ENCODE data around the gene TBC1D14.

The TBC1D14 gene

GRCh38 chr4:6909113-6909969, at the start of gene TBC1D14:
Gene TBC1D14 (plus strand): TSS chr4:6909826. CDS start chr4:6923390, 13,564 bp downstream.
- peak; percentile 91 to 95 for DNase-seq
- TF ChIP-seq GATA1 (IDR thresholded peaks at IDR 0.05; ENCODE audit: low read depth, low read length) (no peak), POLR2A (IDR thresholded peaks at IDR 0.05; ENCODE audit: low read length) (peak; percentile 87)

GRCh38 chr4:6868386-6868785, 41.2 kb upstream of the TBC1D14 start:
- TF ChIP-seq GATA1 (IDR thresholded peaks at IDR 0.05; ENCODE audit: low read depth, low read length) (no peak), POLR2A (IDR thresholded peaks at IDR 0.05; ENCODE audit: low read length) (no peak)
- no peak for DNase-seq

GRCh38 chr4:6869944-6870343, 39.7 kb upstream of the TBC1D14 start:
- DNase-seq: no peak
- no peak for TF ChIP-seq GATA1 (IDR thresholded peaks at IDR 0.05; ENCODE audit: low read depth, low read length)
- TF ChIP-seq POLR2A (IDR thresholded peaks at IDR 0.05; ENCODE audit: low read length): no peak

GRCh38 chr4:6873291-6873690, 36.3 kb upstream of the TBC1D14 start:
- TF ChIP-seq GATA1 (IDR thresholded peaks at IDR 0.05; ENCODE audit: low read depth, low read length) (no peak), POLR2A (IDR thresholded peaks at IDR 0.05; ENCODE audit: low read length) (no peak)
- peak in 1 of 2 experiments; percentile 40 for DNase-seq

GRCh38 chr4:6873792-6874461, 35.7 kb upstream of the TBC1D14 start:
- peak; percentile 78 to 89 for DNase-seq

GRCh38 chr4:6874981-6875380, 34.6 kb upstream of the TBC1D14 start:
- DNase-seq: no peak
- TF ChIP-seq GATA1 (IDR thresholded peaks at IDR 0.05; ENCODE audit: low read depth, low read length): no peak
- no peak for TF ChIP-seq POLR2A (IDR thresholded peaks at IDR 0.05; ENCODE audit: low read length)

More at GRCh38 chr4:6873792-6874461, 35.7 kb upstream of the TBC1D14 start:
- TF ChIP-seq GATA1 (IDR thresholded peaks at IDR 0.05; ENCODE audit: low read depth, low read length): no peak

- DNase-seq: no peak
- no peak for TF ChIP-seq POLR2A (IDR thresholded peaks at IDR 0.05; ENCODE audit: low read length)
- no peak for TF ChIP-seq GATA1 (IDR thresholded peaks at IDR 0.05; ENCODE audit: low read depth, low read length)
Observed at GRCh38 chr4:6875431-6875831, 34.2 kb upstream of the TBC1D14 start.

- TF ChIP-seq GATA1 (IDR thresholded peaks at IDR 0.05; ENCODE audit: low read depth, low read length): no peak
- TF ChIP-seq POLR2A (IDR thresholded peaks at IDR 0.05; ENCODE audit: low read length): no peak
Observed at GRCh38 chr4:6876440-6876839, 33.2 kb upstream of the TBC1D14 start.

GRCh38 chr4:6877067-6877466, 32.6 kb upstream of the TBC1D14 start:
- TF ChIP-seq POLR2A (IDR thresholded peaks at IDR 0.05; ENCODE audit: low read length): no peak
- TF ChIP-seq GATA1 (IDR thresholded peaks at IDR 0.05; ENCODE audit: low read depth, low read length): no peak
- DNase-seq: no peak

More at GRCh38 chr4:6876440-6876839, 33.2 kb upstream of the TBC1D14 start:
- no peak for DNase-seq

- no peak for TF ChIP-seq GATA1 (IDR thresholded peaks at IDR 0.05; ENCODE audit: low read depth, low read length)
- no peak for TF ChIP-seq POLR2A (IDR thresholded peaks at IDR 0.05; ENCODE audit: low read length)
- no peak for DNase-seq
Observed at GRCh38 chr4:6878451-6879059, 31.1 kb upstream of the TBC1D14 start.

GRCh38 chr4:6880691-6881090, 28.9 kb upstream of the TBC1D14 start:
- TF ChIP-seq GATA1 (IDR thresholded peaks at IDR 0.05; ENCODE audit: low read depth, low read length): no peak
- no peak for TF ChIP-seq POLR2A (IDR thresholded peaks at IDR 0.05; ENCODE audit: low read length)
- DNase-seq: no peak

GRCh38 chr4:6881908-6882307, 27.7 kb upstream of the TBC1D14 start:
- DNase-seq: no peak
- TF ChIP-seq GATA1 (IDR thresholded peaks at IDR 0.05; ENCODE audit: low read depth, low read length): no peak
- TF ChIP-seq POLR2A (IDR thresholded peaks at IDR 0.05; ENCODE audit: low read length): no peak

- DNase-seq: no peak
- TF ChIP-seq POLR2A (IDR thresholded peaks at IDR 0.05; ENCODE audit: low read length) (no peak), GATA1 (IDR thresholded peaks at IDR 0.05; ENCODE audit: low read depth, low read length) (no peak)
Observed at GRCh38 chr4:6884341-6884870, 25.2 kb upstream of the TBC1D14 start.

Measured in erythroblast (primary cell).